CD14-positive monocyte (primary cell): ENCODE data around the gene TAF1L. TPM values are rescaled to one million over a fixed set of nuclear protein-coding genes. Genes with fewer than 3 reads are reported as not detected.

ENCODE experiments used
- DNase-seq, 3 donors: peaks; one replicate each; pipeline ENCODE4 v3.0.0-alpha.2; 2011 to 2022
- H2AFZ ChIP-seq: 2 replicates; pipeline ENCODE4 v1.6.0; 2012; ENCODE audit warnings: mild to moderate bottlenecking, low read depth, low read length, inconsistent platforms; ENCODE audit not compliant: insufficient read depth, poor library complexity, severe bottlenecking
- H3K27ac ChIP-seq, 2 donors: 1 replicate in 1 of 2; 2 replicates in 1 of 2; pipeline ENCODE4 v1.5.1; 2012 to 2013; ENCODE audit warnings: low read length in 2 of 2, control low read depth in 1 of 2, inconsistent platforms in 1 of 2, low read depth in 1 of 2, mild to moderate bottlenecking in 1 of 2
- H3K27me3 ChIP-seq, 2 donors: one replicate each; pipeline versions ENCODE4 v1.6.0 to v1.6.1; 2011 to 2013; ENCODE audit warnings: low read length in 2 of 2; ENCODE audit not compliant: control insufficient read depth in 2 of 2, insufficient read depth in 2 of 2
- H3K36me3 ChIP-seq, 2 donors: replicated peaks in 1 of 2; 1 replicate in 1 of 2; 2 replicates in 1 of 2; pipeline versions ENCODE4 v1.5.1 to v1.6.1; 2012 to 2013; ENCODE audit warnings: low read length in 2 of 2, control low read depth in 1 of 2, inconsistent platforms in 1 of 2, mild to moderate bottlenecking in 1 of 2; ENCODE audit not compliant: insufficient read depth in 2 of 2, control insufficient read depth in 1 of 2
- H3K4me1 ChIP-seq, 2 donors: 1 replicate in 1 of 2; 2 replicates in 1 of 2; pipeline versions ENCODE4 v1.5.1 to v1.6.1; 2012 to 2013; ENCODE audit warnings: low read length in 2 of 2, control low read depth in 1 of 2, inconsistent platforms in 1 of 2, mild to moderate bottlenecking in 1 of 2, moderate library complexity in 1 of 2; ENCODE audit not compliant: insufficient read depth in 2 of 2, control insufficient read depth in 1 of 2
- H3K4me2 ChIP-seq: replicated peaks from 2 replicates; pipeline ENCODE3; 2012; ENCODE audit warnings: low read length, moderate library complexity, mild to moderate bottlenecking; ENCODE audit not compliant: poor library complexity, severe bottlenecking; ENCODE audit errors: extremely low read depth
- H3K4me3 ChIP-seq, 3 experiments: fragments of 200-600 bp in 1 of 3; sonication (generic) in 1 of 3; replicated peaks in 1 of 3; 1 replicate in 2 of 3; 2 replicates in 1 of 3; pipeline ENCODE4 v1.5.1; 2011 to 2013; ENCODE audit warnings: low read length in 3 of 3, mild to moderate bottlenecking in 3 of 3, control low read depth in 2 of 3, low read depth in 2 of 3, inconsistent platforms in 1 of 3, moderate library complexity in 1 of 3
- H3K79me2 ChIP-seq: 2 replicates; pipeline ENCODE4 v1.6.0; 2012; ENCODE audit warnings: mild to moderate bottlenecking, control low read depth, inconsistent platforms, low read length, moderate library complexity; ENCODE audit not compliant: insufficient read depth
- H3K9ac ChIP-seq: 2 replicates; pipeline ENCODE4 v1.6.0; 2017; ENCODE audit warnings: low read length, mild to moderate bottlenecking; ENCODE audit not compliant: insufficient read depth, poor library complexity, severe bottlenecking
- H3K9me3 ChIP-seq, 2 donors: replicated peaks in 1 of 2; 1 replicate in 1 of 2; 2 replicates in 1 of 2; pipeline versions ENCODE4 v1.5.1 to v1.6.1; 2012 to 2013; ENCODE audit warnings: low read length in 2 of 2, control low read depth in 1 of 2; ENCODE audit not compliant: control insufficient read depth in 1 of 2, insufficient read depth in 1 of 2
- H4K20me1 ChIP-seq: 2 replicates; pipeline ENCODE4 v1.6.0; 2012; ENCODE audit warnings: mild to moderate bottlenecking, low read length, control low read depth, moderate library complexity; ENCODE audit not compliant: insufficient read depth
- H3K27ac Mint-ChIP-seq, 7 donors: one replicate each; pipeline ENCODE4 v1.8.0; 2020; ENCODE audit warnings: mild to moderate bottlenecking in 7 of 7, mixed read lengths in 7 of 7, moderate library complexity in 6 of 7, inconsistent platforms in 2 of 7
- H3K27me3 Mint-ChIP-seq, 3 donors: one replicate each; pipeline ENCODE4 v1.8.0; 2021 to 2022; ENCODE audit warnings: low read depth in 3 of 3, mild to moderate bottlenecking in 3 of 3, mixed read lengths in 3 of 3, moderate library complexity in 3 of 3, inconsistent platforms in 1 of 3
- H3K36me3 Mint-ChIP-seq, 2 donors: one replicate each; pipeline ENCODE4 v1.8.0; 2020; ENCODE audit warnings: mixed read lengths in 2 of 2, inconsistent platforms in 1 of 2, mild to moderate bottlenecking in 1 of 2
- H3K4me1 Mint-ChIP-seq: one replicate; pipeline ENCODE4 v1.8.0; 2020; ENCODE audit warnings: mild to moderate bottlenecking, mixed read lengths
- H3K4me3 Mint-ChIP-seq, 2 donors: one replicate each; pipeline ENCODE4 v1.8.0; 2020; ENCODE audit warnings: mild to moderate bottlenecking in 2 of 2, mixed read lengths in 2 of 2, moderate library complexity in 1 of 2
- H3K9me3 Mint-ChIP-seq, 7 donors: one replicate each; pipeline ENCODE4 v1.8.0; 2020 to 2022; ENCODE audit warnings: mixed read lengths in 7 of 7, mild to moderate bottlenecking in 6 of 7, moderate library complexity in 6 of 7, inconsistent platforms in 2 of 7
- WGBS: methylation state at CpG from one replicate; pipeline ENCODE4 v1.1.5; 2013; ENCODE audit warnings: missing lambda C conversion rate; ENCODE audit not compliant: insufficient coverage; 5-methylcytosine and 5-hydroxymethylcytosine counted together
- intact Hi-C, 2 donors: fragments of 100-400 bp; cut with micrococcal nuclease; formaldehyde crosslinking; loops; one replicate each; pipeline versions ENCODE4 v1.15.0 to v1.15.1; 2023
- polyA plus RNA-seq, 3 donors: library from polyadenylated mRNA; depleted of rRNA in 1 of 3; unstranded in 2 of 3; stranded (reverse) in 1 of 3; fragments of 300-500 nt in 2 of 3; fragments of >200 nt in 1 of 3; fragmentation: Illumina TruSeq in 2 of 3; gene quantifications; 1 replicate in 2 of 3; 2 replicates in 1 of 3; pipeline ENCODE4 v1.2.3, GENCODE V29; 2012 to 2021
- TF ChIP-seq, protein P1 (sequence below): fragments of 200-600 bp; IDR thresholded peaks from one replicate; pipeline ENCODE4 v1.8.0; 2022; ENCODE audit warnings: antibody characterized with exemption, mild to moderate bottlenecking

The TAF1L gene
- polyA plus RNA-seq, 3 donors: 0.01 TPM; not detected in 2

DNA sequence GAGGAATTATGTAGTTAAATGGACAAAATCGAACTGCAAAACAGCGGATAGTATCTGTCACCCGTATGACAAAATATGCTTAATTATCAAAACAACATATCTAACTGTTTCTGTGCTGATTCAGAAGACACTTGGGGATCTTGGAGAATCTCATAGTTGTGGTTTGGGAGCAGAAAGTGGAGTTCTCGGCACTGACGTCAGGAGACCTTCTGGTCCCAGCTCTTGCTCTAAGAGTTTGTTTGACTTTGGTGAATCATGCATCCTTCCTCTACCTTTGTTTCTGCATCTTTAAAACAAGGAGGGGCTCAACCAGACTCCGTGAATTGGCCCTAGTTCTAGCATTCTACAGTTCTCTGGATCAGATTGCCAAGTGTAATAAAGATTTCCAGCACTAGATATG lies 37.0 kb upstream of the TAF1L start:
- TF ChIP-seq, protein P1, sequence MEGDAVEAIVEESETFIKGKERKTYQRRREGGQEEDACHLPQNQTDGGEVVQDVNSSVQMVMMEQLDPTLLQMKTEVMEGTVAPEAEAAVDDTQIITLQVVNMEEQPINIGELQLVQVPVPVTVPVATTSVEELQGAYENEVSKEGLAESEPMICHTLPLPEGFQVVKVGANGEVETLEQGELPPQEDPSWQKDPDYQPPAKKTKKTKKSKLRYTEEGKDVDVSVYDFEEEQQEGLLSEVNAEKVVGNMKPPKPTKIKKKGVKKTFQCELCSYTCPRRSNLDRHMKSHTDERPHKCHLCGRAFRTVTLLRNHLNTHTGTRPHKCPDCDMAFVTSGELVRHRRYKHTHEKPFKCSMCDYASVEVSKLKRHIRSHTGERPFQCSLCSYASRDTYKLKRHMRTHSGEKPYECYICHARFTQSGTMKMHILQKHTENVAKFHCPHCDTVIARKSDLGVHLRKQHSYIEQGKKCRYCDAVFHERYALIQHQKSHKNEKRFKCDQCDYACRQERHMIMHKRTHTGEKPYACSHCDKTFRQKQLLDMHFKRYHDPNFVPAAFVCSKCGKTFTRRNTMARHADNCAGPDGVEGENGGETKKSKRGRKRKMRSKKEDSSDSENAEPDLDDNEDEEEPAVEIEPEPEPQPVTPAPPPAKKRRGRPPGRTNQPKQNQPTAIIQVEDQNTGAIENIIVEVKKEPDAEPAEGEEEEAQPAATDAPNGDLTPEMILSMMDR: no peak
- Histone ChIP-seq H3K9ac (no peak overlapping the region), H2AFZ (no peak overlapping the region), H3K4me2 (no peak overlapping the region), H3K4me3 (no peak overlapping the region), H3K36me3 (no peaks in the 10 kb centered on the region), H3K27ac (no peak overlapping the region), H3K27me3 (no peaks in the 10 kb centered on the region), H4K20me1 (no peaks in the 10 kb centered on the region), H3K9me3 (no peaks in the 10 kb centered on the region), H3K4me1 (no peaks in the 10 kb centered on the region), H3K79me2 (no peaks in the 10 kb centered on the region)
- Mint-ChIP-seq H3K27ac (no peak overlapping the region), H3K9me3 (peaks cover 0 to 6% (median 2%) of the 10 kb centered on the region in 7 donors), H3K36me3 (no peaks in the 10 kb centered on the region), H3K4me3 (no peak overlapping the region), H3K4me1 (no peaks in the 10 kb centered on the region), H3K27me3 (peaks cover 0 to 4% (median 3%) of the 10 kb centered on the region in 3 donors)
- intact Hi-C loops: no loop called here
- no CpG with 5 or more reads among the region's 6 CpGs for WGBS
- DNase-seq: no peak

DNA sequence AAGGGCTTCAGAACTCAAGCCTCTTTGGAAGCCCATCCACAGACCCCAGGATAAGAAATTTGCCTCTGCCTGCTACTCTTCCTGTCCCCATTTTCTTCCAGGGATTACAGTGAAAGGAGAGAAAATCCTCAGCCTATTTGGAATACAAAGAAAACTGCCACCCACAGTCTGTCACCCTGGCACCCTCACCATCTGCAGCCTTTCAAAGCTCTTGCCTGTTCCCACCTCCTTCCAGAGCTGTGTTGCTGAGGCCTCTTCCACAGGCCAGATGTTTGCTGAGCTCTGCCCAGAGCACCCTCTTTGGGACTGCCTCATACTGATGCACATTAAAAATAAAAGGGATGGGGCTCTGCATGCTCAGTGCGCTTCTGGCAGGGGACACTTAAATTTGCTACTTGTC lies 35.9 kb upstream of the TAF1L start:
- Histone ChIP-seq H4K20me1 (no peaks in the 10 kb centered on the region), H3K36me3 (no peaks in the 10 kb centered on the region), H3K9ac (no peak overlapping the region), H2AFZ (no peak overlapping the region), H3K9me3 (no peaks in the 10 kb centered on the region), H3K4me1 (no peaks in the 10 kb centered on the region), H3K27me3 (no peaks in the 10 kb centered on the region), H3K27ac (no peak overlapping the region), H3K4me2 (no peak overlapping the region), H3K79me2 (no peaks in the 10 kb centered on the region), H3K4me3 (no peak overlapping the region)
- TF ChIP-seq, protein P1: no peak
- Mint-ChIP-seq H3K4me3 (no peak overlapping the region), H3K27me3 (peaks cover 0 to 4% (median 3%) of the 10 kb centered on the region in 3 donors), H3K36me3 (no peaks in the 10 kb centered on the region), H3K9me3 (peaks cover 0 to 6% (median 2%) of the 10 kb centered on the region in 7 donors), H3K27ac (no peak overlapping the region), H3K4me1 (no peaks in the 10 kb centered on the region)
- no CpG with 5 or more reads among the region's 1 CpG for WGBS
- no peak for DNase-seq
- intact Hi-C loops: no loop called here
